Caco-2 (cell line): ENCODE results near the gene SPECC1. TPM values are rescaled to one million over a fixed set of nuclear protein-coding genes. Genes with fewer than 3 reads are reported as not detected.

ENCODE experiments used
- BruUV-seq: library from RNA; stranded (reverse); fragments of 400-500 nt; replicated peaks from 2 replicates; lab custom pipeline; 2021; lab: Mats Ljungman, UMichigan
- CTCF ChIA-PET: fragments of 300-600 bp; sonication (Branson Sonifier 250); formaldehyde crosslinking; loops from one replicate; lab custom pipeline; 2022; ENCODE audit warnings: antibody characterized with exemption; lab: Charles Lee
- POLR2A ChIA-PET: fragments of 300-600 bp; sonication (Branson Sonifier 250); formaldehyde crosslinking; loops from one replicate; lab custom pipeline; 2022; ENCODE audit warnings: antibody characterized with exemption; lab: Charles Lee
- DNase-seq, 2 experiments: peaks; one replicate each; pipeline versions ENCODE4 v3.0.0 to v3.0.0-alpha.2; 2020 to 2022
- H3K27me3 ChIP-seq: replicated peaks from 2 replicates; pipeline ENCODE4 v1.6.0; 2011; ENCODE audit warnings: low read length; ENCODE audit not compliant: control insufficient read depth, insufficient read depth
- H3K36me3 ChIP-seq: 2 replicates; pipeline ENCODE4 v1.5.1; 2011; ENCODE audit warnings: low read length; ENCODE audit not compliant: control insufficient read depth, insufficient read depth
- H3K4me1 ChIP-seq: fragments of 250-450 bp; sonication (Bioruptor Pico); 2 replicates; pipeline ENCODE4 v1.5.1; 2020; ENCODE audit warnings: mild to moderate bottlenecking
- H3K4me3 ChIP-seq: 2 replicates; pipeline ENCODE4 v1.5.1; 2011; ENCODE audit warnings: low read depth, mild to moderate bottlenecking, control low read depth, low read length
- H3K9me3 ChIP-seq: fragments of 250-450 bp; sonication (Bioruptor Pico); 2 replicates; pipeline ENCODE4 v1.5.1; 2020; ENCODE audit warnings: mild to moderate bottlenecking, moderate library complexity
- H3K27ac Mint-ChIP-seq: one replicate; pipeline ENCODE4 v1.8.0; 2022; ENCODE audit warnings: mixed read lengths; ENCODE audit not compliant: unreplicated experiment
- H3K27me3 Mint-ChIP-seq: one replicate; pipeline ENCODE4 v1.8.0; 2022; ENCODE audit warnings: mixed read lengths; ENCODE audit not compliant: insufficient read depth, unreplicated experiment
- H3K36me3 Mint-ChIP-seq: one replicate; pipeline ENCODE4 v1.8.0; 2022; ENCODE audit warnings: mild to moderate bottlenecking, mixed read lengths; ENCODE audit not compliant: insufficient read depth, unreplicated experiment
- H3K4me1 Mint-ChIP-seq: one replicate; pipeline ENCODE4 v1.8.0; 2022; ENCODE audit warnings: low read depth, mixed read lengths; ENCODE audit not compliant: unreplicated experiment
- H3K4me3 Mint-ChIP-seq: one replicate; pipeline ENCODE4 v1.8.0; 2022; ENCODE audit warnings: mild to moderate bottlenecking, moderate library complexity, mixed read lengths; ENCODE audit not compliant: unreplicated experiment
- H3K9me3 Mint-ChIP-seq: one replicate; pipeline ENCODE4 v1.8.0; 2022; ENCODE audit warnings: mixed read lengths; ENCODE audit not compliant: unreplicated experiment
- intact Hi-C: fragments of 100-400 bp; cut with micrococcal nuclease; formaldehyde crosslinking; loops from one replicate; pipeline ENCODE4 v1.10.0; 2022; ENCODE audit not compliant: unreplicated experiment
- total RNA-seq: library from RNA; stranded (reverse); gene quantifications from 2 replicates; pipeline ENCODE4 v1.2.3, GENCODE V29; 2022
- TF ChIP-seq, protein P1 (sequence below), 2 experiments: fragments of 200-600 bp in 1 of 2; IDR thresholded peaks; 1 replicate in 1 of 2; 2 replicates in 1 of 2; pipeline versions ENCODE4 v1.5.1 to v1.8.0; 2011 to 2022; ENCODE audit warnings: antibody characterized with exemption in 1 of 2, control low read depth in 1 of 2, inconsistent platforms in 1 of 2, low read depth in 1 of 2, low read length in 1 of 2, mild to moderate bottlenecking in 1 of 2, moderate library complexity in 1 of 2; ENCODE audit not compliant: insufficient read depth in 1 of 2, severe bottlenecking in 1 of 2, unreplicated experiment in 1 of 2

SPECC1 gene
- total RNA-seq, 1 experiment from 2014 or later: 123 TPM

DNA sequence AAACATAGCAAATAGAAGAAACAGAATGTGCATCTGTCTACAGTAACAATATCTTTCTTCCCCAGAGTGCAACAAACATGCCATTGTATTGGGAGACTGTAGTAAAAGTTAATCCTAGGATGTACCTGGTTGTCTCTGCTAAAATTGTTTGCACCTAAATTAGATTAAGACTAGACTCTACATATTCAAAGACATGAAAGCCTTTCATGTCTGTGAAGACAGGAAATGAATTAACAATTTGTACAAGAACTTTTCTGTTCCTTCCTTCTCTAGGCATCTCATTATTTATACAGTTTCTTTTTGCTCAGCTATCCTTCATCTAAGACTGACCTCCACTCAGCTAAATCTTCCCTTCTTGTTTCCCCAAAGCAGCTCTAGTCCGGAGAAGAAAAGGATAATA is 237.5 kb downstream of the SPECC1 start:
- no peak for DNase-seq
- Histone ChIP-seq H3K4me1 (no peaks in the 10 kb centered on the region), H3K9me3 (no peaks in the 10 kb centered on the region; the same call in 1 of the 2 replicates), H3K4me3 (no peak overlapping the region), H3K36me3 (peaks cover 5% of the 10 kb centered on the region), H3K27me3 (no peaks in the 10 kb centered on the region)
- no TSS peak for BruUV-seq
- intact Hi-C loops: no loop called here
- peaks cover 21% of the 10 kb centered on the region for H3K9me3 Mint-ChIP-seq
- H3K36me3 Mint-ChIP-seq: peaks cover 66% of the 10 kb centered on the region
- TF ChIP-seq, protein P1, sequence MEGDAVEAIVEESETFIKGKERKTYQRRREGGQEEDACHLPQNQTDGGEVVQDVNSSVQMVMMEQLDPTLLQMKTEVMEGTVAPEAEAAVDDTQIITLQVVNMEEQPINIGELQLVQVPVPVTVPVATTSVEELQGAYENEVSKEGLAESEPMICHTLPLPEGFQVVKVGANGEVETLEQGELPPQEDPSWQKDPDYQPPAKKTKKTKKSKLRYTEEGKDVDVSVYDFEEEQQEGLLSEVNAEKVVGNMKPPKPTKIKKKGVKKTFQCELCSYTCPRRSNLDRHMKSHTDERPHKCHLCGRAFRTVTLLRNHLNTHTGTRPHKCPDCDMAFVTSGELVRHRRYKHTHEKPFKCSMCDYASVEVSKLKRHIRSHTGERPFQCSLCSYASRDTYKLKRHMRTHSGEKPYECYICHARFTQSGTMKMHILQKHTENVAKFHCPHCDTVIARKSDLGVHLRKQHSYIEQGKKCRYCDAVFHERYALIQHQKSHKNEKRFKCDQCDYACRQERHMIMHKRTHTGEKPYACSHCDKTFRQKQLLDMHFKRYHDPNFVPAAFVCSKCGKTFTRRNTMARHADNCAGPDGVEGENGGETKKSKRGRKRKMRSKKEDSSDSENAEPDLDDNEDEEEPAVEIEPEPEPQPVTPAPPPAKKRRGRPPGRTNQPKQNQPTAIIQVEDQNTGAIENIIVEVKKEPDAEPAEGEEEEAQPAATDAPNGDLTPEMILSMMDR (IDR thresholded peaks at IDR 0.05; ENCODE audit: insufficient read depth in 1 of 2, low read depth in 1 of 2, low read length in 1 of 2, severe bottlenecking in 1 of 2, unreplicated experiment in 1 of 2): no peak
- ChIA-PET CTCF (no interaction called here), POLR2A (no interaction called here)
- no peaks in the 10 kb centered on the region for H3K27me3 Mint-ChIP-seq
- H3K4me1 Mint-ChIP-seq: no peaks in the 10 kb centered on the region
- H3K27ac Mint-ChIP-seq: no peak overlapping the region
- H3K4me3 Mint-ChIP-seq: no peak overlapping the region

DNA sequence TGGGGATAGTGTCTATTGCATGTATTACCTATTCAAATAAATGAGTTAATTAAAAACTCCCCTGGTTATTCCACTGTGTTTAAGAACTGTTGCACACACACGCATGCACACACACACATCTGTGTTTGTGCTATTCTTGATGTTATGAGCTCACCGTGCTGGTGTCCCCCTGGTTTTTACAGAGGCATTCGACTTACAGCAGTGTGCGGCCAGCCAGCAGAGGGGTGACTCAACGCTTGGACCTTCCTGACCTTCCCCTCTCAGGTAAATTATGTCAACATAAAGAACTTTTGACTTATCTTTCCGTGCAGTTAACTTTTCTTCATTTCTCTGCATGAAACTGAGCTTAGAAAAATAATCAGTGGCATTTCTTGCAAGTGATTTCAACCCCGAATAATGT is 244.2 kb downstream of the SPECC1 start:
- peaks cover 18% of the 10 kb centered on the region for H3K9me3 Mint-ChIP-seq
- Histone ChIP-seq H3K4me3 (no peak overlapping the region), H3K27me3 (no peaks in the 10 kb centered on the region), H3K9me3 (no peaks in the 10 kb centered on the region; the same call in 1 of the 2 replicates), H3K4me1 (no peaks in the 10 kb centered on the region), H3K36me3 (no peaks in the 10 kb centered on the region)
- TF ChIP-seq, protein P1 (IDR thresholded peaks at IDR 0.05; ENCODE audit: insufficient read depth in 1 of 2, low read depth in 1 of 2, low read length in 1 of 2, severe bottlenecking in 1 of 2, unreplicated experiment in 1 of 2): no peak
- intact Hi-C loops: no loop called here
- peaks cover 64% of the 10 kb centered on the region for H3K36me3 Mint-ChIP-seq
- H3K27me3 Mint-ChIP-seq: no peaks in the 10 kb centered on the region
- POLR2A ChIA-PET: no interaction called here
- BruUV-seq: no TSS peak
- CTCF ChIA-PET: no interaction called here
- H3K4me3 Mint-ChIP-seq: no peak overlapping the region
- H3K4me1 Mint-ChIP-seq: no peaks in the 10 kb centered on the region
- no peak for DNase-seq
- no peak overlapping the region for H3K27ac Mint-ChIP-seq

DNA sequence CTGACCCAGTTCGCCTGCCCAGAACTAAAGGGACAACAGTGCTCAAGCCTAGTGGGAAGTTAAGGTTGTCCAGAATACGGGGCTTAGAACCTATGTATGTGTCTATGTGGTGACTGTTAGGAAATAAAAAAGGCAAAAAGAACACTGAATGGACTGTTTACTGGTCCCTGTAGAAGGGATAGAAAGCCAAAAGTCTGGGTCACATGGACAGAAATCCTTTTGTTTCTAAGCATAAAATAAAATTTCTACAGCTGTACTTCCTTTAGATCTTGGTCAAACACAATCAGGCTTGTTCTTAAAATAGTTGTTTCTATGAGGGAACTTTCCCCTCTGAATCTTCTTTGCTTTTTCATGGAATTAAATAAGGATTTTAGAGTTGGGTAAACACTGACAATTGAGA is 245.4 kb downstream of the SPECC1 start:
- no peak overlapping the region for H3K27ac Mint-ChIP-seq
- BruUV-seq: no TSS peak
- POLR2A ChIA-PET: no interaction called here
- H3K4me3 Mint-ChIP-seq: no peak overlapping the region
- no peaks in the 10 kb centered on the region for H3K27me3 ChIP-seq
- no peaks in the 10 kb centered on the region for H3K4me1 Mint-ChIP-seq
- no peak overlapping the region for H3K4me3 ChIP-seq
- no peaks in the 10 kb centered on the region; the same call in 1 of the 2 replicates for H3K9me3 ChIP-seq
- H3K27me3 Mint-ChIP-seq: no peaks in the 10 kb centered on the region
- peaks cover 64% of the 10 kb centered on the region for H3K36me3 Mint-ChIP-seq
- no peaks in the 10 kb centered on the region for H3K36me3 ChIP-seq
- no peaks in the 10 kb centered on the region for H3K4me1 ChIP-seq
- H3K9me3 Mint-ChIP-seq: peaks cover 6% of the 10 kb centered on the region
- DNase-seq: no peak
- intact Hi-C loops: no loop called here
- TF ChIP-seq, protein P1 (IDR thresholded peaks at IDR 0.05; ENCODE audit: insufficient read depth in 1 of 2, low read depth in 1 of 2, low read length in 1 of 2, severe bottlenecking in 1 of 2, unreplicated experiment in 1 of 2): no peak
- CTCF ChIA-PET: no interaction called here
